Prostate gland (tissue), 2 donors: ENCODE results near the gene PACS1.

ENCODE experiments used
- CTCF ChIP-seq, 4 experiments: fragments of 200-600 bp in 2 of 4; fragments of 450-650 bp in 2 of 4; sonication (generic) in 2 of 4; IDR thresholded peaks; 1 replicate in 3 of 4; 2 replicates in 1 of 4; pipeline ENCODE4 v1.5.1; 2016 to 2019; ENCODE audit warnings: antibody characterized with exemption in 4 of 4, mild to moderate bottlenecking in 2 of 4, moderate library complexity in 2 of 4
- POLR2A ChIP-seq: fragments of 450-650 bp; IDR thresholded peaks from one replicate; pipeline ENCODE4 v1.6.1; 2016; ENCODE audit warnings: antibody characterized with exemption, mild to moderate bottlenecking
- POLR2AphosphoS5 ChIP-seq: sonication (generic); formaldehyde crosslinking; IDR thresholded peaks from one replicate; pipeline ENCODE4 v1.6.1; 2017; ENCODE audit warnings: antibody characterized with exemption

- no peak for TF ChIP-seq POLR2A
- TF ChIP-seq CTCF (IDR thresholded peaks at IDR 0.05): no peak
- TF ChIP-seq POLR2AphosphoS5: no peak
Observed at GRCh38 chr11:66218846-66219620, 149.0 kb downstream of the PACS1 start.
